Liver (tissue), 9 donors: Measurements from ENCODE around the gene UBE3C. TPM values are rescaled to one million over a fixed set of nuclear protein-coding genes. Genes with fewer than 3 reads are reported as not detected.

Experiments
- DNase-seq: peaks from one replicate; pipeline ENCODE4 v3.0.0-alpha.2; 2017; ENCODE audit warnings: low spot score
- H3K27ac ChIP-seq, 2 donors: one replicate each; pipeline ENCODE4 v1.7.0; 2013; ENCODE audit warnings: inconsistent platforms in 2 of 2, low read length in 2 of 2, control low read depth in 1 of 2, low read depth in 1 of 2, mild to moderate bottlenecking in 1 of 2
- H3K27me3 ChIP-seq, 4 donors: one replicate each; pipeline versions ENCODE4 v1.6.1 to v1.7.0; 2013; ENCODE audit warnings: low read length in 3 of 4, inconsistent platforms in 1 of 4, mild to moderate bottlenecking in 1 of 4, moderate library complexity in 1 of 4; ENCODE audit not compliant: control insufficient read depth in 4 of 4, insufficient read depth in 4 of 4
- H3K36me3 ChIP-seq, 4 donors: one replicate each; pipeline versions ENCODE4 v1.6.1 to v1.7.0; 2013; ENCODE audit warnings: low read length in 3 of 4, mild to moderate bottlenecking in 3 of 4, low read depth in 1 of 4, moderate library complexity in 1 of 4; ENCODE audit not compliant: control insufficient read depth in 4 of 4, insufficient read depth in 3 of 4
- H3K4me1 ChIP-seq, 4 donors: one replicate each; pipeline versions ENCODE4 v1.6.1 to v1.7.0; 2013; ENCODE audit warnings: low read length in 3 of 4, mild to moderate bottlenecking in 3 of 4, moderate library complexity in 1 of 4; ENCODE audit not compliant: control insufficient read depth in 4 of 4, insufficient read depth in 4 of 4
- H3K4me3 ChIP-seq, 3 donors: one replicate each; pipeline versions ENCODE4 v1.6.1 to v1.7.0; 2013; ENCODE audit warnings: low read length in 3 of 3, control low read depth in 1 of 3, low read depth in 1 of 3, mild to moderate bottlenecking in 1 of 3
- H3K9ac ChIP-seq, 2 donors: one replicate each; pipeline ENCODE4 v1.7.0; 2013; ENCODE audit warnings: low read length in 2 of 2, mild to moderate bottlenecking in 2 of 2, moderate library complexity in 2 of 2, control low read depth in 1 of 2, low read depth in 1 of 2
- H3K9me3 ChIP-seq, 4 donors: one replicate each; pipeline versions ENCODE4 v1.6.1 to v1.7.0; 2013; ENCODE audit warnings: low read length in 3 of 4; ENCODE audit not compliant: control insufficient read depth in 4 of 4
- ATF3 ChIP-seq: IDR thresholded peaks from 2 replicates; pipeline ENCODE4 v1.6.1; 2016; ENCODE audit warnings: antibody characterized with exemption
- EGR1 ChIP-seq, 2 donors: IDR thresholded peaks; 2 replicates each; pipeline ENCODE4 v1.6.1; 2016 to 2018; ENCODE audit warnings: antibody characterized with exemption in 2 of 2, low read depth in 2 of 2
- FOXA1 ChIP-seq: IDR thresholded peaks from 2 replicates; pipeline ENCODE4 v1.6.1; 2016; ENCODE audit warnings: antibody characterized with exemption
- FOXA2 ChIP-seq: IDR thresholded peaks from 2 replicates; pipeline ENCODE4 v1.6.1; 2016; ENCODE audit warnings: antibody characterized with exemption
- GABPA ChIP-seq, 2 donors: IDR thresholded peaks in 1 of 2; conservative IDR thresholded peaks in 1 of 2; 2 replicates each; pipeline ENCODE4 v1.6.1; 2016; ENCODE audit warnings: antibody characterized with exemption in 2 of 2, mild to moderate bottlenecking in 1 of 2, moderate library complexity in 1 of 2
- HNF4A ChIP-seq, 2 donors: conservative IDR thresholded peaks; 2 replicates each; pipeline ENCODE4 v1.6.1; 2016; ENCODE audit warnings: antibody characterized with exemption in 2 of 2, mild to moderate bottlenecking in 2 of 2
- HNF4G ChIP-seq: IDR thresholded peaks from 2 replicates; pipeline ENCODE4 v1.6.1; 2016; ENCODE audit warnings: antibody characterized with exemption
- JUND ChIP-seq, 2 donors: IDR thresholded peaks; 2 replicates each; pipeline ENCODE4 v1.6.1; 2016; ENCODE audit warnings: antibody characterized with exemption in 2 of 2
- NR2F2 ChIP-seq: IDR thresholded peaks from 2 replicates; pipeline ENCODE4 v1.6.1; 2016; ENCODE audit warnings: antibody characterized with exemption
- RAD21 ChIP-seq, 2 donors: IDR thresholded peaks; 2 replicates each; pipeline ENCODE4 v1.6.1; 2016; ENCODE audit warnings: antibody characterized with exemption in 2 of 2, mild to moderate bottlenecking in 2 of 2
- REST ChIP-seq: IDR thresholded peaks from 2 replicates; pipeline ENCODE4 v1.6.1; 2016; ENCODE audit warnings: antibody characterized with exemption, mild to moderate bottlenecking
- RXRA ChIP-seq, 2 donors: IDR thresholded peaks; 2 replicates each; pipeline ENCODE4 v1.6.1; 2017 to 2018; ENCODE audit warnings: antibody characterized with exemption in 2 of 2, mild to moderate bottlenecking in 1 of 2
- SP1 ChIP-seq: IDR thresholded peaks from 2 replicates; pipeline ENCODE4 v1.6.1; 2018; ENCODE audit warnings: antibody characterized with exemption, mild to moderate bottlenecking
- TAF1 ChIP-seq: conservative IDR thresholded peaks from 2 replicates; pipeline ENCODE4 v1.6.1; 2016; ENCODE audit warnings: antibody characterized with exemption, mild to moderate bottlenecking
- YY1 ChIP-seq: IDR thresholded peaks from 2 replicates; pipeline ENCODE4 v1.6.1; 2016; ENCODE audit warnings: antibody characterized with exemption, mild to moderate bottlenecking
- ZBTB33 ChIP-seq: IDR thresholded peaks from 2 replicates; pipeline ENCODE4 v1.6.1; 2016; ENCODE audit warnings: antibody characterized with exemption
- WGBS: extraction: QIAGEN DNeasy Blood & Tissue Kit; methylation state at CpG from one replicate; pipeline ENCODE4 v1.1.7; 2013; 5-methylcytosine and 5-hydroxymethylcytosine counted together
- polyA plus RNA-seq, 2 donors: library from polyadenylated mRNA; stranded (reverse) in 1 of 2; unstranded in 1 of 2; fragments of 200-250 nt in 1 of 2; fragments of >200 nt in 1 of 2; fragmentation: Nextera tagmentation in 1 of 2; extraction: Ambion mirVana in 1 of 2; gene quantifications; one replicate each; pipeline versions ENCODE4 v1.2.1 to v1.2.3, GENCODE V29; 2013 to 2015
- total RNA-seq, 2 donors: library from RNA; depleted of rRNA; stranded (reverse); fragments of >200 nt; gene quantifications; one replicate each; pipeline ENCODE4 v1.2.3, GENCODE V29; 2014
- TF ChIP-seq, protein P1 (sequence below): fragments of 150-350 bp; IDR thresholded peaks from 2 replicates; pipeline ENCODE4 v1.5.1; 2017; ENCODE audit warnings: improper control_type of control experiment, low read depth, low read length; ENCODE audit not compliant: missing input control
- TF ChIP-seq, protein P2 (sequence below): IDR thresholded peaks from 2 replicates; pipeline ENCODE4 v1.6.1; 2016; ENCODE audit warnings: antibody characterized with exemption
- donor health status: healthy.
- donor health status: healthy.
- donor health status: healthy.
- donor health status: healthy.
- donor health status: healthy.

Gene UBE3C
- total and polyA plus RNA-seq, 4 donors: 10.3 to 61.8 (median 33.9) TPM

DNA sequence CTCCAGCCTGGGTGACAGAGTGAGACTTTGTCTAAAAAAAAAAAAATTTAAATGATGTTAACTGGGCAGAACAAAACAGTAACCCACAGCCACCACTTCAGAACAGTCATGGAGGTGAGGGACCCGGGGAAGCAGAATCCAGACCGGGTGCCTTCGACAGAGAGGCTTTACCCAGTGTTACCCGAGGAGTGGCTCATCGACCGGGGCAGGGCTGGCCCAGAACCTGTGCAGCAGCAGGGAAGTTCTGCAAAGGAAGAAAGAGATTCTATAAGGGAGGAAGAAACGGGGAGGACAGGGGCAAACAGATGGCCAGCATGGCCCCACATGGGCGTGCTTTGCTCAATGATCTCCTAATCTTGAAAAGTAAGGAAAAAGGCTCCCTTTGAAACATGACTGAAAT is 26.0 kb upstream of the UBE3C start:
- no peak for DNase-seq
- H3K4me1 ChIP-seq: no peaks in the 10 kb centered on the region
- peaks cover 0 to 8% (median 0%) of the 10 kb centered on the region in 4 donors for H3K27me3 ChIP-seq
- no peak for TF ChIP-seq REST
- TF ChIP-seq NR2F2: no peak
- no peak for TF ChIP-seq HNF4A (conservative IDR thresholded peaks at IDR 0.05)
- no peak for TF ChIP-seq HNF4G
- no peak for TF ChIP-seq FOXA1
- TF ChIP-seq GABPA (IDR thresholded peaks at IDR 0.05 in 1 of 2, conservative IDR thresholded peaks at IDR 0.05 in 1 of 2): no peak
- TF ChIP-seq, protein P1, sequence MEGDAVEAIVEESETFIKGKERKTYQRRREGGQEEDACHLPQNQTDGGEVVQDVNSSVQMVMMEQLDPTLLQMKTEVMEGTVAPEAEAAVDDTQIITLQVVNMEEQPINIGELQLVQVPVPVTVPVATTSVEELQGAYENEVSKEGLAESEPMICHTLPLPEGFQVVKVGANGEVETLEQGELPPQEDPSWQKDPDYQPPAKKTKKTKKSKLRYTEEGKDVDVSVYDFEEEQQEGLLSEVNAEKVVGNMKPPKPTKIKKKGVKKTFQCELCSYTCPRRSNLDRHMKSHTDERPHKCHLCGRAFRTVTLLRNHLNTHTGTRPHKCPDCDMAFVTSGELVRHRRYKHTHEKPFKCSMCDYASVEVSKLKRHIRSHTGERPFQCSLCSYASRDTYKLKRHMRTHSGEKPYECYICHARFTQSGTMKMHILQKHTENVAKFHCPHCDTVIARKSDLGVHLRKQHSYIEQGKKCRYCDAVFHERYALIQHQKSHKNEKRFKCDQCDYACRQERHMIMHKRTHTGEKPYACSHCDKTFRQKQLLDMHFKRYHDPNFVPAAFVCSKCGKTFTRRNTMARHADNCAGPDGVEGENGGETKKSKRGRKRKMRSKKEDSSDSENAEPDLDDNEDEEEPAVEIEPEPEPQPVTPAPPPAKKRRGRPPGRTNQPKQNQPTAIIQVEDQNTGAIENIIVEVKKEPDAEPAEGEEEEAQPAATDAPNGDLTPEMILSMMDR: no peak
- TF ChIP-seq TAF1: no peak
- TF ChIP-seq SP1: no peak
- TF ChIP-seq YY1: no peak
- no peak for TF ChIP-seq JUND (IDR thresholded peaks at IDR 0.05)
- no peak for TF ChIP-seq RAD21 (IDR thresholded peaks at IDR 0.05)
- no peak for TF ChIP-seq ZBTB33
- no peak for TF ChIP-seq ATF3
- TF ChIP-seq EGR1 (IDR thresholded peaks at IDR 0.05; ENCODE audit: low read depth in 2 of 2): no peak
- TF ChIP-seq FOXA2: no peak
- TF ChIP-seq, protein P2, sequence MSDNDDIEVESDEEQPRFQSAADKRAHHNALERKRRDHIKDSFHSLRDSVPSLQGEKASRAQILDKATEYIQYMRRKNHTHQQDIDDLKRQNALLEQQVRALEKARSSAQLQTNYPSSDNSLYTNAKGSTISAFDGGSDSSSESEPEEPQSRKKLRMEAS: no peak
- TF ChIP-seq RXRA (IDR thresholded peaks at IDR 0.05): no peak
- no peak overlapping the region for H3K9ac ChIP-seq
- H3K27ac ChIP-seq: no peak overlapping the region
- H3K4me3 ChIP-seq: no peak overlapping the region
- peaks cover 0 to 9% (median 2%) of the 10 kb centered on the region in 4 donors for H3K9me3 ChIP-seq
- H3K36me3 ChIP-seq: no peaks in the 10 kb centered on the region
- 88% methylated on average over 8 of the region's 8 CpGs for WGBS
